ENCODE results near the gene ROR1.

DNA sequence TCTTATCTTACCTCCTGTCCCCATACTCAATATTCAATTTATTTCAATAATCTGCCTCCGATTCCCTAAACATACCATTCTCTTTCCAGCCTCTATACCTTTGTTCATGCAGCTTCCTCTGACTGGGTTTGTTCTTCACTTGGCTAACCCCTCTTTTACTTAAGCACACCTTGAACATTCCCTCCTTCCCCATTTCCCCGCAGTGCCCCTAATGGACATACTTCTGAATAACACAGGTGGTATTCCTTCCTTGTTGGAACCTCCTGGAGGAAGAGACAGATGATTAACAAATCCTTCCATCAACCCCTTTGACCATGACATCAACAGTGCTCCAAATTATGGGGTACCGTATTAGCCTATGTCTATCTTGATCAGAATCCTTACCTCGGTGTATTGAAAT lies 239.6 kb downstream of the ROR1 start:
- TF ChIP-seq CTCF (IDR thresholded peaks at IDR 0.05; ENCODE audit: low read depth, low read length) (no peak), POLR2A (IDR thresholded peaks at IDR 0.05; ENCODE audit: extremely low read depth, insufficient read length) (no peak)
- TF ChIP-seq, protein P1, sequence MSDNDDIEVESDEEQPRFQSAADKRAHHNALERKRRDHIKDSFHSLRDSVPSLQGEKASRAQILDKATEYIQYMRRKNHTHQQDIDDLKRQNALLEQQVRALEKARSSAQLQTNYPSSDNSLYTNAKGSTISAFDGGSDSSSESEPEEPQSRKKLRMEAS (IDR thresholded peaks at IDR 0.05; ENCODE audit: low read depth, low read length) = no peak
